Measurements from ENCODE around the gene DEPDC7. TPM values are rescaled to one million over a fixed set of nuclear protein-coding genes. Genes with fewer than 3 reads are reported as not detected.

DEPDC7 gene
- total and polyA plus RNA-seq, 2 donors (not counting 1 experiment from before 2014, with no cell fraction given), result 0.07 TPM; not detected in 1

DNA sequence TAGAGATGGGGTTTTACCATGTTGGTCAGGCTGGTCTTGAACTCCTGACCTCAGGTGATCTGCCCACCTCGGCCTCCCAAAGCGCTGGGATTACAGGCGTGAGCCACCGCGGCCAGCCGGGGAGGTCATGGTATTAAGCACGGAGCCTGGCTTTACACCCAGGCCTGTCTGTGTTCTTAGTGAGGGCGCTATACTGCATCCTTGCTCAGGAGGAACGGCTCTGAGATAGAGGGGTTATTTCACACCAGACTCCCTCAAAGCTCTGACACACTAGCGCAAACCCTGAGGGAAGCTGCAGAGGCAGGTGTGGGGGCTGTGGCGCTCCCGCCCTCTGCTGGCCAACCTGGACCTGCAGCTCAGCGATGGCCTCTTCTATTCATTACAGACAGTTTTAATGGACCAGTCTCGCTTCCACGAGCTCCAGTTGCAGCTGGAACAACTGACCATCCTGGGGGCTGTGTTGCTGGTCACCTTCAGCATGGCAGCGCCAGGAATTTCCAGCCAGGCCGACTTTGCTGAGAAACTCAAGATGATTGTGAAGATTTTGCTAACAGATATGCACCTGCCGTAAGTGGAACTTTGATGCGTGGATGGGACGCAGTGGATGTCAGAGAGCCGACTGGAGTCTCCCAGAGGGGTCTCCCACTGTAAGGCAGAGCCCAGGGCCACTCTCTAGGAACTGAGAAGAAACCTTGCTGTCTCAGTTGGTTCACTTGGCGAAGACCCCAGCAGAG is 49.9 kb downstream of the DEPDC7 start:
- no peak overlapping the region for H3K4me2 ChIP-seq (replicated peaks; ENCODE audit: low read depth, low read length, poor library complexity, severe bottlenecking)
- H3K27me3 ChIP-seq (replicated peaks in 1 of 4; ENCODE audit: control extremely low read depth in 1 of 4, control insufficient read depth in 3 of 4, insufficient read depth in 4 of 4, low read length in 3 of 4), result no peaks in the 10 kb centered on the region
- no peaks in the 10 kb centered on the region for H3K79me2 ChIP-seq (ENCODE audit: control insufficient read depth, insufficient read depth, low read length)
- no peak overlapping the region for H3K9ac ChIP-seq (ENCODE audit: low read length)
- peak overlapping the region; percentile 41 for H3K27ac Mint-ChIP-seq
- no peaks in the 10 kb centered on the region for H3K9me3 ChIP-seq (ENCODE audit: control extremely low read depth in 1 of 3, control insufficient read depth in 2 of 3, insufficient read depth in 1 of 3, low read length in 2 of 3)
- DNase-seq (peak; percentile 64), ATAC-seq (ENCODE audit: low read depth) (peak; percentile 79)
- TF ChIP-seq EZH2 (IDR thresholded peaks at IDR 0.05; ENCODE audit: borderline replicate concordance, insufficient read depth, low read depth, low read length, poor library complexity, severe bottlenecking), result no peak
- TF ChIP-seq, protein P1, sequence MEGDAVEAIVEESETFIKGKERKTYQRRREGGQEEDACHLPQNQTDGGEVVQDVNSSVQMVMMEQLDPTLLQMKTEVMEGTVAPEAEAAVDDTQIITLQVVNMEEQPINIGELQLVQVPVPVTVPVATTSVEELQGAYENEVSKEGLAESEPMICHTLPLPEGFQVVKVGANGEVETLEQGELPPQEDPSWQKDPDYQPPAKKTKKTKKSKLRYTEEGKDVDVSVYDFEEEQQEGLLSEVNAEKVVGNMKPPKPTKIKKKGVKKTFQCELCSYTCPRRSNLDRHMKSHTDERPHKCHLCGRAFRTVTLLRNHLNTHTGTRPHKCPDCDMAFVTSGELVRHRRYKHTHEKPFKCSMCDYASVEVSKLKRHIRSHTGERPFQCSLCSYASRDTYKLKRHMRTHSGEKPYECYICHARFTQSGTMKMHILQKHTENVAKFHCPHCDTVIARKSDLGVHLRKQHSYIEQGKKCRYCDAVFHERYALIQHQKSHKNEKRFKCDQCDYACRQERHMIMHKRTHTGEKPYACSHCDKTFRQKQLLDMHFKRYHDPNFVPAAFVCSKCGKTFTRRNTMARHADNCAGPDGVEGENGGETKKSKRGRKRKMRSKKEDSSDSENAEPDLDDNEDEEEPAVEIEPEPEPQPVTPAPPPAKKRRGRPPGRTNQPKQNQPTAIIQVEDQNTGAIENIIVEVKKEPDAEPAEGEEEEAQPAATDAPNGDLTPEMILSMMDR (IDR thresholded peaks at IDR 0.05), result peak; percentile 86
- H3K4me3 Mint-ChIP-seq, result no peak overlapping the region
- H3K27ac ChIP-seq (ENCODE audit: low read length in 2 of 2), result no peak overlapping the region
- intact Hi-C loops (cut with micrococcal nuclease), result loop anchor here (1.0 kb wide), 2 partner anchors 105 to 256 kb away; no protein-coding TSS in a partner anchor
- no peak overlapping the region for H3K4me3 ChIP-seq (ENCODE audit: control extremely low read depth in 1 of 5, extremely low read depth in 1 of 5, insufficient read depth in 1 of 5, low read depth in 2 of 5, low read length in 4 of 5)
- peaks cover 0 to 33% of the 10 kb centered on the region in 2 experiments for H3K36me3 ChIP-seq (replicated peaks in 1 of 2; ENCODE audit: control extremely low read depth in 1 of 2, control insufficient read depth in 1 of 2, extremely low read depth in 1 of 2, insufficient read depth in 2 of 2, low read length in 1 of 2)
- H3K9me3 Mint-ChIP-seq (ENCODE audit: insufficient read depth), result no peaks in the 10 kb centered on the region
- H2AFZ ChIP-seq (ENCODE audit: insufficient read depth, low read depth, low read length, poor library complexity, severe bottlenecking), result no peak overlapping the region
- ChIA-PET CTCF (interaction anchor here (0.6 to 8.8 kb wide), 35 partner anchors 9 to 742 kb away, joined by 3 to 186 read pairs (median 4); partner anchors contain the start of genes DEPDC7, QSER1 and TCP11L1), POLR2A (no interaction called here)
- no peaks in the 10 kb centered on the region for H3K27me3 Mint-ChIP-seq
- H3K4me1 Mint-ChIP-seq, result peaks cover 25% of the 10 kb centered on the region
- peaks cover 16% of the 10 kb centered on the region in 2 donors for H3K4me1 ChIP-seq (ENCODE audit: control insufficient read depth in 2 of 2, insufficient read depth in 2 of 2, low read length in 2 of 2)
- H4K20me1 ChIP-seq (ENCODE audit: control insufficient read depth, insufficient read depth, low read length, poor library complexity, severe bottlenecking), result no peaks in the 10 kb centered on the region
- whole genome bisulfite sequencing (ENCODE audit: insufficient coverage), result 81% methylated on average over 20 of the region's 22 CpGs

DNA sequence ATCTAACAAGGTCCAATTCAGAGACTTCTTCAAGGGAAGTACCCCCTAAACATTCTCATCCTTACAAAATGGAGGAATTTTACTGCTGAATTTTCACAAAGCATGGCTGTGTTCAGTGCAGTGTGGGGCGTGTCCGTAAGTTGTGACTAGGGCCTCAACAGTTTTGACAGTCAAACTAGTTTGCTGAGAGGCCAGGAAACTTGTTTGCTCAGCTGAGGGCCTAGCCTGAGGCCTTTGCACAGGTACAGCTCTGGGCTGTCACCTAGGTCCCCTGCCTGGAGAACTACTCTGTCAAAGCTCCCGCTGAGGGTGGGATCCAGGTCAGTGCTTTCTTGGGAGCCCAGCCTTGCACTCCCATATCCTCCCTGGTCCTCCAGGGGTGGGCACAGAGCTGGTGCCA is 51.6 kb downstream of the DEPDC7 start:
- Histone ChIP-seq H3K4me3 (ENCODE audit: control extremely low read depth in 1 of 5, extremely low read depth in 1 of 5, insufficient read depth in 1 of 5, low read depth in 2 of 5, low read length in 4 of 5) (no peak overlapping the region), H3K9me3 (ENCODE audit: control extremely low read depth in 1 of 3, control insufficient read depth in 2 of 3, insufficient read depth in 1 of 3, low read length in 2 of 3) (no peaks in the 10 kb centered on the region), H3K9ac (ENCODE audit: low read length) (no peak overlapping the region), H3K79me2 (ENCODE audit: control insufficient read depth, insufficient read depth, low read length) (no peaks in the 10 kb centered on the region), H3K27ac (ENCODE audit: low read length in 2 of 2) (no peak overlapping the region), H3K4me1 (ENCODE audit: control insufficient read depth in 2 of 2, insufficient read depth in 2 of 2, low read length in 2 of 2) (peaks cover 16% of the 10 kb centered on the region in 2 donors), H4K20me1 (ENCODE audit: control insufficient read depth, insufficient read depth, low read length, poor library complexity, severe bottlenecking) (no peaks in the 10 kb centered on the region), H3K36me3 (replicated peaks in 1 of 2; ENCODE audit: control extremely low read depth in 1 of 2, control insufficient read depth in 1 of 2, extremely low read depth in 1 of 2, insufficient read depth in 2 of 2, low read length in 1 of 2) (peaks cover 0 to 36% of the 10 kb centered on the region in 2 experiments), H2AFZ (ENCODE audit: insufficient read depth, low read depth, low read length, poor library complexity, severe bottlenecking) (no peak overlapping the region), H3K4me2 (replicated peaks; ENCODE audit: low read depth, low read length, poor library complexity, severe bottlenecking) (no peak overlapping the region), H3K27me3 (replicated peaks in 1 of 4; ENCODE audit: control extremely low read depth in 1 of 4, control insufficient read depth in 3 of 4, insufficient read depth in 4 of 4, low read length in 3 of 4) (no peaks in the 10 kb centered on the region)
- Mint-ChIP-seq H3K27ac (no peak overlapping the region), H3K9me3 (ENCODE audit: insufficient read depth) (no peaks in the 10 kb centered on the region), H3K4me3 (no peak overlapping the region), H3K27me3 (no peaks in the 10 kb centered on the region), H3K4me1 (peaks cover 25% of the 10 kb centered on the region)
- DNase-seq (no peak), ATAC-seq (ENCODE audit: low read depth) (no peak)
- intact Hi-C loops (cut with micrococcal nuclease), result no loop called here
- POLR2A ChIA-PET, result no interaction called here
- CTCF ChIA-PET, result interaction anchor here (8.8 kb wide), 1 partner anchor 106 kb away, joined by 186 read pairs; no protein-coding TSS in a partner anchor
- WGBS (ENCODE audit: insufficient coverage), result 100% methylated on average over 3 of the region's 3 CpGs
- TF ChIP-seq EZH2 (IDR thresholded peaks at IDR 0.05; ENCODE audit: borderline replicate concordance, insufficient read depth, low read depth, low read length, poor library complexity, severe bottlenecking), result no peak
- TF ChIP-seq, protein P1 (IDR thresholded peaks at IDR 0.05), result no peak

Measured in B cell (primary cell).